Activated CD4-positive, CD25-positive, alpha-beta regulatory T cell (primary cell): ENCODE results near the gene RPN1.
A peak's percentile ranks its signal among the peaks of the same experiment; 100 is the strongest.
"Not testable (repeated sequence)": the region's sequence is repeated elsewhere in the genome, so short reads cannot be mapped to it uniquely, and the experiment has no call there.

Source experiments
- DNase-seq, 4 experiments: peaks; one replicate each; lab custom pipeline; 2025; lab: John Stamatoyannopoulos, UW

Gene RPN1

GRCh38 chr3:128650096-128651050 is at the start of gene RPN1:
TSS of gene RPN1 (minus strand) at chr3:128650818. CDS start at chr3:128650800, 18 bp downstream.
- DNase-seq: peak; percentile 85 to 93 (median 90)

- DNase-seq: no peak
Observed at GRCh38 chr3:128698211-128699047, 47.8 kb upstream of the RPN1 start.

- DNase-seq: no peak
Observed at GRCh38 chr3:128697341-128697740, 46.7 kb upstream of the RPN1 start.

GRCh38 chr3:128693696-128694095 is 43.1 kb upstream of the RPN1 start:
- no peak for DNase-seq

- DNase-seq: no peak
Observed at GRCh38 chr3:128689060-128689459, 38.4 kb upstream of the RPN1 start.

- no peak for DNase-seq
Observed at GRCh38 chr3:128686465-128686864, 35.8 kb upstream of the RPN1 start.

GRCh38 chr3:128684986-128685726 is 34.5 kb upstream of the RPN1 start:
- no peak for DNase-seq

- no peak for DNase-seq
Observed at GRCh38 chr3:128683957-128684356, 33.3 kb upstream of the RPN1 start.

GRCh38 chr3:128681369-128681829 is 30.8 kb upstream of the RPN1 start:
- no peak for DNase-seq

GRCh38 chr3:128680603-128681368 is 30.2 kb upstream of the RPN1 start:
- peak; percentile 93 to 99 (median 96) for DNase-seq

GRCh38 chr3:128679338-128679737 is 28.7 kb upstream of the RPN1 start:
- DNase-seq: no peak

GRCh38 chr3:128675802-128676201 is 25.2 kb upstream of the RPN1 start:
- DNase-seq: not testable (repeated sequence)

- DNase-seq: no peak
Observed at GRCh38 chr3:128674161-128674784, 23.7 kb upstream of the RPN1 start.

GRCh38 chr3:128667641-128668040 is 17.0 kb upstream of the RPN1 start:
- no peak for DNase-seq

GRCh38 chr3:128665362-128666021 is 14.9 kb upstream of the RPN1 start:
- no peak for DNase-seq

- DNase-seq: no peak
Observed at GRCh38 chr3:128663151-128663550, 12.5 kb upstream of the RPN1 start.

GRCh38 chr3:128655531-128655930 is 4.9 kb upstream of the RPN1 start:
- DNase-seq: no peak

- not testable (repeated sequence) for DNase-seq
Observed at GRCh38 chr3:128653993-128654805, 3.6 kb upstream of the RPN1 start.

- DNase-seq: peak in 1 of 4 experiments; percentile 32
Observed at GRCh38 chr3:128653383-128653992, 2.9 kb upstream of the RPN1 start.
